Mucosa of descending colon (tissue), 3 donors: ENCODE measurements around the gene DRD2. TPM values are rescaled to one million over a fixed set of nuclear protein-coding genes. Genes with fewer than 3 reads are reported as not detected.

Source experiments
- ATAC-seq: fragments of 200-7000 bp; cut with Tn5 transposase; one replicate; pipeline ENCODE4 v1.9.1; 2020; ENCODE audit warnings: mild to moderate bottlenecking, moderate library complexity
- DNase-seq, 3 donors: peaks; one replicate each; pipeline ENCODE4 v3.0.0-alpha.2; 2020
- H3K36me3 ChIP-seq: fragments of 200-600 bp; one replicate; pipeline ENCODE4 v1.8.0; 2021; ENCODE audit warnings: low read depth, mild to moderate bottlenecking
- H3K4me1 ChIP-seq: fragments of 200-600 bp; one replicate; pipeline ENCODE4 v1.8.0; 2021; ENCODE audit warnings: low read depth, mild to moderate bottlenecking
- H3K4me3 ChIP-seq: fragments of 200-600 bp; one replicate; pipeline ENCODE4 v1.8.0; 2021; ENCODE audit warnings: mild to moderate bottlenecking
- H3K9me3 ChIP-seq: fragments of 200-600 bp; one replicate; pipeline ENCODE4 v1.8.0; 2021; ENCODE audit warnings: mild to moderate bottlenecking
- intact Hi-C, 2 donors: fragments of 100-400 bp; cut with DNase I in 1 of 2; cut with micrococcal nuclease in 1 of 2; formaldehyde crosslinking; loops; one replicate each; pipeline versions ENCODE4 v1.11.0 to v1.11.1; 2022; cut with DNase I, micrococcal nuclease
- total RNA-seq, 3 donors: library from RNA; stranded (reverse); fragmentation: NEBNext Ultra II Directional in 2 of 3; extraction: Animal tissue kit (Norgen Biotek cat#: 25700) in 2 of 3; gene quantifications; one replicate each; pipeline versions ENCODE4 v1.2.1 to v1.2.4, GENCODE V29; 2021 to 2023
- TF ChIP-seq, protein P1 (sequence below): fragments of 200-600 bp; IDR thresholded peaks from one replicate; pipeline ENCODE4 v1.8.0; 2022; ENCODE audit warnings: antibody characterized with exemption, mild to moderate bottlenecking
- donor health status: DM: no; HTN: no; CAD: no; lungs with moderate emphysema.
- donor health status: DM: no; HTN: no; CAD: no.
- donor health status: DM: no; HTN: yes; CAD: no.

Gene DRD2
- total RNA-seq, 3 donors from 2014 or later, result 0.22 to 0.41 (median 0.39) TPM

GRCh38 chr11:113408887-113409286 lies 66.3 kb downstream of the DRD2 start:
- H3K9me3 ChIP-seq, result no peaks in the 10 kb centered on the region
- TF ChIP-seq, protein P1, sequence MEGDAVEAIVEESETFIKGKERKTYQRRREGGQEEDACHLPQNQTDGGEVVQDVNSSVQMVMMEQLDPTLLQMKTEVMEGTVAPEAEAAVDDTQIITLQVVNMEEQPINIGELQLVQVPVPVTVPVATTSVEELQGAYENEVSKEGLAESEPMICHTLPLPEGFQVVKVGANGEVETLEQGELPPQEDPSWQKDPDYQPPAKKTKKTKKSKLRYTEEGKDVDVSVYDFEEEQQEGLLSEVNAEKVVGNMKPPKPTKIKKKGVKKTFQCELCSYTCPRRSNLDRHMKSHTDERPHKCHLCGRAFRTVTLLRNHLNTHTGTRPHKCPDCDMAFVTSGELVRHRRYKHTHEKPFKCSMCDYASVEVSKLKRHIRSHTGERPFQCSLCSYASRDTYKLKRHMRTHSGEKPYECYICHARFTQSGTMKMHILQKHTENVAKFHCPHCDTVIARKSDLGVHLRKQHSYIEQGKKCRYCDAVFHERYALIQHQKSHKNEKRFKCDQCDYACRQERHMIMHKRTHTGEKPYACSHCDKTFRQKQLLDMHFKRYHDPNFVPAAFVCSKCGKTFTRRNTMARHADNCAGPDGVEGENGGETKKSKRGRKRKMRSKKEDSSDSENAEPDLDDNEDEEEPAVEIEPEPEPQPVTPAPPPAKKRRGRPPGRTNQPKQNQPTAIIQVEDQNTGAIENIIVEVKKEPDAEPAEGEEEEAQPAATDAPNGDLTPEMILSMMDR, result no peak
- no peaks in the 10 kb centered on the region for H3K36me3 ChIP-seq
- H3K4me3 ChIP-seq, result no peak overlapping the region
- intact Hi-C loops, result no loop called here
- H3K4me1 ChIP-seq, result no peaks in the 10 kb centered on the region
- ATAC-seq (no peak), DNase-seq (no peak)

DNA sequence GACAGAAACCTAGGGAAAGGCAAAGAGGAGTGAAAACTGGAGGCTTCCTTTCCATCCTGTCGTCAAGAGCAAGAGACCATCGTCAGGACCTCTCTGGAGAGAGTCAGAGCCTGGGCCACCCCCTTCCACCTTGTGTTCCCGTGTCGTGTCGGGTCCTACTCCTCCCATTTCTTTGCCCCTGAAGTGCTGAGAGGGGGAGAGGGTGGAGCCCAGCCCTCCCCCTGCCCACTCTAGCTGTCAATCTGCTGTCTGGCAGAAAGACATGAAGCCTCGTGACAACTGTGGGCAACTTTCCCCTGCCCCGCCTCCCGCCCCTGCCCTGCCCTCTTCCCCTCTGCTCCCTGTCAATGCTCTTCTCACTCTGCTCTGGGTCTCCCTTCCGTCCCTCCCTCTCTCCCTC lies 67.0 kb downstream of the DRD2 start:
- H3K36me3 ChIP-seq, result no peaks in the 10 kb centered on the region
- H3K9me3 ChIP-seq, result no peaks in the 10 kb centered on the region
- intact Hi-C loops, result no loop called here
- DNase-seq (no peak), ATAC-seq (no peak)
- H3K4me3 ChIP-seq, result no peak overlapping the region
- H3K4me1 ChIP-seq, result no peaks in the 10 kb centered on the region
- TF ChIP-seq, protein P1, result no peak

- DNase-seq (no peak), ATAC-seq (no peak)
- no peaks in the 10 kb centered on the region for H3K36me3 ChIP-seq
- no peak overlapping the region for H3K4me3 ChIP-seq
- no peaks in the 10 kb centered on the region for H3K4me1 ChIP-seq
- intact Hi-C loops, result no loop called here
- H3K9me3 ChIP-seq, result no peaks in the 10 kb centered on the region
- TF ChIP-seq, protein P1, result no peak
Observed at GRCh38 chr11:113407163-113407562, 68.0 kb downstream of the DRD2 start.

DNA sequence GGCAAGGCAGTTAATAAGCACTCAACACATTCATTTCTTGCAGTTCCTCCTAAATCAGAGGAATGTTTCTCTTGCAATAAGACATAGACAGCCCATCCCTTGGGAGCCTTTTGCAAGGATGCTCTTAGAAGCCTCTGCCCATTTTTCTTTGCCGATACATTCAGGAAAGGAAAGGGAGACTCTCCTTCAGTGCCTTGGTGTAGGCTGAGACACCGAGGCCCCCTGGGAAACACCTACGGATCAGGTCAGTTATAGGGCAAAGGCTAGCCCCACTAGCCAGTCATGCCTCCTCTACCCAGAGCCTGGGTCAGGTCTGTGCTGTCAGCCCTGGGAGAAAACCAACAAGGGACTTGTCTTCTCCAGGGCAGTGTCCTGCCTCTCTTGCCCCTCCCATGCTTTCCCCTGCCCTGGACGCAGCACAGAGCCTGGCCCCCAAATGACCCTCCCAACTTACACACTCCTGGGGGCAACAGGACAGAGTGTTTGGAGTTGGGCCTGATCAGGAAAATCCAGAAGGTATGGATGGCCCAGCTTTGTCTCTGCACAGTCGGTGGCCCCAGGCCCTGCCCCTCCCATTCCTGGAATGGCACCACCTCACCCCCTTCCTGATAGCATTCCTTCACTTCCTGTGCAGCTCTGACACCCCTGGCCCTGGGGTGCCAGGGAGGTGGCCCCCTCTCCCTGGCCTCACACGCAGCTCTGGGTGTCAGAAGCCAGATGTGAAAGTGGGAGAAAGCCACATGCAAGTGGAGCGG lies 69.3 kb downstream of the DRD2 start:
- DNase-seq, result no peak
- intact Hi-C loops, result no loop called here
- no peak for ATAC-seq

DNA sequence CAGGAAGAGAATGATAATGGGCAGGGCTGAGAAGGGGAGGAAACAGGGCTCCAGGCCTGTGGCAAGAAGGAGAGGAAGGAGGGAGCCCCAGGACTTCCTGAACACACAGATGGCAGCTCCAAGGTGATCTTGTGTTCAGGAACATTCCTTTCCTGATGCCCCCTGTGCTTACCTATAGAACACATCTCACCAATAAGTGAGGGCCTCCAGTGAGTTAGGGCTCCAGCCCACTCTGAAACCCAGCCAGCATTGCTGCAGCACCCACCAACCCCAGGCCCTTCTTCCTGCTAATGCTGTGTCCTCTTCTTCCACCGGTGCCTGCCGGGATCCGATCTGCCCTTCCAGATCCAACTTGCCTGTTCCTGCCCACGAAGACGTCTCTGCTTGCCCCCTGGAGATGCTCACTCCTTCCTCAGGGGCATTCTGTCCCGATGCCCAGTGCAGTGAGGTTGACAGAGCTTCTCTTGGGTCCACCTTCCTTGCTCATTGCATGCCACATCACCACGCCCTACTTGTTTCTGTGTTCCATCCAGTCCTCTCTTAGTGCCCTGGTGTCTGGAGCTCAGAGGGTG lies 70.3 kb downstream of the DRD2 start:
- intact Hi-C loops, result no loop called here
- Histone ChIP-seq H3K9me3 (no peaks in the 10 kb centered on the region), H3K4me3 (no peak overlapping the region), H3K4me1 (no peaks in the 10 kb centered on the region), H3K36me3 (no peaks in the 10 kb centered on the region)
- TF ChIP-seq, protein P1, result no peak
- DNase-seq (no peak), ATAC-seq (no peak)

More for the DNA sequence above, 69.3 kb downstream of the DRD2 start:
- TF ChIP-seq, protein P1, result no peak
- no peaks in the 10 kb centered on the region for H3K4me1 ChIP-seq
- no peaks in the 10 kb centered on the region for H3K36me3 ChIP-seq
- no peak overlapping the region for H3K4me3 ChIP-seq
- H3K9me3 ChIP-seq, result no peaks in the 10 kb centered on the region
